Measurements from ENCODE around the gene TECPR2.
"Not testable (repeated sequence)": the region's sequence is repeated elsewhere in the genome, so short reads cannot be mapped to it uniquely, and the experiment has no call there.

The TECPR2 gene

DNA sequence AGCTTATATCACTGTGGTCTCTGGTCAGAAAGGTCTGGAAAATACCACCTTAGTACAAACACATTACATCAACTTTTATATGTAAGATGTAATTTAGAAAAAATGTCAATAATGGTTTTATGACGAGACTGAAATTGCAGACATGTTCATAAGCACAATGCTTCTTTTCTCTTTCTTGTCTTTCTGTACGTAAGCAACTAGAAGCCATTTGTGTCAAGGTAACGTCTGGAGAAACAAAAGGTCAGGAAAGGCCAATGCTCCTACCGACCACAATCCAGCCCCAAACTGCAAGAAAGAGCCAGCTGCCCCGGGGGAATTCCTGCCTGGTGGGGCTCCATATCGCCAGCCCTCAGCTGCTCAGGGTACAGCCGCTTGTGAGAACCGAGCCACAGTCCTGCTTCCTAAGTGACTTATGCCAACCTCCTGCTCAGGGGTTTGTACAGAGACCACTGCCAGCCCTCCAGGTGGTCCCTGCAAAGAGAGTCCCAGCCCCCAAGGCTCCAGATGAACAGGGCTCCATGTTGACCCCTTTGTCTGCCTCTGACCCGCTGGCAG, 36.9 kb upstream of the TECPR2 start:
- no peak for DNase-seq (ENCODE audit: low read depth)
- TF ChIP-seq, protein P1, sequence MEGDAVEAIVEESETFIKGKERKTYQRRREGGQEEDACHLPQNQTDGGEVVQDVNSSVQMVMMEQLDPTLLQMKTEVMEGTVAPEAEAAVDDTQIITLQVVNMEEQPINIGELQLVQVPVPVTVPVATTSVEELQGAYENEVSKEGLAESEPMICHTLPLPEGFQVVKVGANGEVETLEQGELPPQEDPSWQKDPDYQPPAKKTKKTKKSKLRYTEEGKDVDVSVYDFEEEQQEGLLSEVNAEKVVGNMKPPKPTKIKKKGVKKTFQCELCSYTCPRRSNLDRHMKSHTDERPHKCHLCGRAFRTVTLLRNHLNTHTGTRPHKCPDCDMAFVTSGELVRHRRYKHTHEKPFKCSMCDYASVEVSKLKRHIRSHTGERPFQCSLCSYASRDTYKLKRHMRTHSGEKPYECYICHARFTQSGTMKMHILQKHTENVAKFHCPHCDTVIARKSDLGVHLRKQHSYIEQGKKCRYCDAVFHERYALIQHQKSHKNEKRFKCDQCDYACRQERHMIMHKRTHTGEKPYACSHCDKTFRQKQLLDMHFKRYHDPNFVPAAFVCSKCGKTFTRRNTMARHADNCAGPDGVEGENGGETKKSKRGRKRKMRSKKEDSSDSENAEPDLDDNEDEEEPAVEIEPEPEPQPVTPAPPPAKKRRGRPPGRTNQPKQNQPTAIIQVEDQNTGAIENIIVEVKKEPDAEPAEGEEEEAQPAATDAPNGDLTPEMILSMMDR (IDR thresholded peaks at IDR 0.05; ENCODE audit: control insufficient read depth, extremely low read depth, insufficient read depth): no peak
- H3K4me3 ChIP-seq (ENCODE audit: low read depth, low read length): no peak overlapping the region

DNA sequence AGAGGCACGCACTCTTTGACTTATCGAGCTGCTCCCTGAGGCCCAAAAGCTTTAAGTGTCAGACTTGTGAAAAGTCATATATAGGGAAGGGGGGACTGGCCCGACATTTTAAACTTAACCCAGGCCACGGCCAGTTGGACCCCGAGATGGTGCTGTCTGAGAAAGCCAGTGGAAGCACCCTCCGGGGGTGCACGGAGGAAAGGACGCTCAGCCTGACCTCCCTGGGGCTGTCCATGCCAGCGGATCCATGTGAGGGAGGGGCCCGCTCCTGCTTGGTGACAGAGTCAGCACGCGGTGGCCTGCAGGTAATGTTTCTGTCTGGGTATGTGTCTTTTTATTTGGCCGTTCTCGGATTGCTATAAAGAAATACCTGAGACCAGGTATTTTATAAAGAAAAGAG, 36.2 kb upstream of the TECPR2 start:
- no peak for DNase-seq (ENCODE audit: low read depth)
- no peak overlapping the region for H3K4me3 ChIP-seq (ENCODE audit: low read depth, low read length)
- TF ChIP-seq, protein P1 (IDR thresholded peaks at IDR 0.05; ENCODE audit: control insufficient read depth, extremely low read depth, insufficient read depth): no peak

DNA sequence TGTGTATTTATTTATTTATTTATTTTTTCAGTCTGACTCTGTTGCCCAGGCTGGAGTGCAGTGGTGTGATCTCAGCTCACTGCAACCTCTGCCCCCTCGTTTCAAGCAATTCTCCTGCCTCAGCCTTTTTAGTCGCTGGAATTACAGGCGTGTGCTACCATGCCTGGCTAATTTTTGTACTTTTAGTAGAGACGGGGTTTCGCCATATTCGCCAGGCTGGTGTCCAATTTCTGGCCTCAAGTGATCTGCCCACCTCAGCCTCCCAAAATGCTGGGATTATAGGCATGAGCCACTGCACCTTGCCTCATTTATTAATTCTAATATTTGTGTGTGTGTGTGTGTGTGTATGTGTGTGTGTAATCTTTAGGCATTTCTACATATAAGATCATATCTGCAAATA, 33.4 kb upstream of the TECPR2 start:
- not testable (repeated sequence) for H3K4me3 ChIP-seq (ENCODE audit: low read depth, low read length)

DNA sequence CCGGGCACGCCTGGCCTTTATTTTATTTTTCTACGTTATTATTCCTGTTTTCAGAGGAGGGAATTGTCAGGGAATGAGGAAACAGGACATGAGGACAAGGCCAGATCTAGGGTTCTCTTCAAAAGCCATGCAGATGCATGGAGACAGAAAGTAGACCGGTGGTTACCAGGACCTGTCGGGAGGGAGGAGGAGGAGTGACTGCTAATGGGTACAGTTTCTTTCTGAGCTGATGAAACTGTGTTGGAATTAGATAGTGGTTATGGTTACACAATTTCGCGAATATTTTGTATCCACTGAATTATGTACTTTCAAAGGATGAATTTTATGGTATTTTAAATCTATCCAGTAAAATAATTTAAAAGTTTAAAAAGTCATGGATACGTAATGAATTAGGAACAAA, 31.9 kb upstream of the TECPR2 start:
- DNase-seq (ENCODE audit: low read depth): no peak
- no peak overlapping the region for H3K4me3 ChIP-seq (ENCODE audit: low read depth, low read length)
- TF ChIP-seq, protein P1 (IDR thresholded peaks at IDR 0.05; ENCODE audit: control insufficient read depth, extremely low read depth, insufficient read depth): no peak

More for the DNA sequence above, 33.4 kb upstream of the TECPR2 start:
- not testable (repeated sequence) for DNase-seq (ENCODE audit: low read depth)

GRCh38 chr14:102333390-102333789, 29.4 kb upstream of the TECPR2 start:
- no peak overlapping the region for H3K4me3 ChIP-seq (ENCODE audit: low read depth, low read length)
- TF ChIP-seq, protein P1 (IDR thresholded peaks at IDR 0.05; ENCODE audit: control insufficient read depth, extremely low read depth, insufficient read depth): no peak
- DNase-seq (ENCODE audit: low read depth): no peak

DNA sequence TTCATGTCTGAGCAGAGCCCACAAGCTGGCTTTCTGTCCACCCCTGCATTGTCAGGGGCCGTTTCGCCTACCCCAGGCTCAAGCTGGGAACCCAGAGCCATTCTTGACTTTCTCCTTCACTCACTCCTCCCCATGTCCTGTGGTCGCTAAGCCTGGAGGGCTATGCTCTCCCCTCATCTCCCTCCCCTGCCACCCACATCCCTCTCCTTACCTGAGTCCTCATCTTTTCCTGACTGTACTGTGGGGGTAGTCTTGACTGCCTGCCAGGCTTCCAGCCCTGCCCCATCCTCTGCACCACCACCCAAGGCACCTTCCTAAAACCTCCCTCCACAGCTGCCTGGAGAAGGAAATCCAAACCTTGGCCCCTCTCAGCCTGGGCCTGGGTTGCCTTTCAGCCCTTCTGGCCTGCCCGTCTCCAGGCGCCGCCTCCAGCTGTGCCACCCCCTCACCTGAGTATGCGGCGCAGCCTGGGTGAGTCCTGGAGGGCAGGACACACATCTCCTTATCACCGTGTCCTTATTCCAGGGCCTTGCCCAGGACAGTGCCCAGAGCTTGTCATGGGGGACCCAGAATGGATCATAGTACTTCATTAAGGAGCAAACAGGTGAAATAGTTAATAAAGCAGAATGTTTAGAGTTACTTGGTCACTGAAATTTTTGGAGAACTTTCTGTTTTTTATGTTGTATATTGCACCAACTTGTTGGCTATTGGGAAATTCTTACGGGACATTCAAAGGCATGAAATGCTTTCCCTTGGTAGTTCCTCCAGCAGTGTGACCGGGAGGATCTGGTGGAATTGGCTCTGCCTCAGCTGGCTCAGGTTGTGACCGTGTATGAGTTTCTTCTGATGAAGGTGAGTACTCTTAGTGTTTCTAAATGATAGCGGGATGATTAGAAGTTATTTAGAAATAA, 28.7 kb upstream of the TECPR2 start:
- TF ChIP-seq, protein P1 (IDR thresholded peaks at IDR 0.05; ENCODE audit: control insufficient read depth, extremely low read depth, insufficient read depth): no peak
- DNase-seq (ENCODE audit: low read depth): no peak
- H3K4me3 ChIP-seq (ENCODE audit: low read depth, low read length): no peak overlapping the region

DNA sequence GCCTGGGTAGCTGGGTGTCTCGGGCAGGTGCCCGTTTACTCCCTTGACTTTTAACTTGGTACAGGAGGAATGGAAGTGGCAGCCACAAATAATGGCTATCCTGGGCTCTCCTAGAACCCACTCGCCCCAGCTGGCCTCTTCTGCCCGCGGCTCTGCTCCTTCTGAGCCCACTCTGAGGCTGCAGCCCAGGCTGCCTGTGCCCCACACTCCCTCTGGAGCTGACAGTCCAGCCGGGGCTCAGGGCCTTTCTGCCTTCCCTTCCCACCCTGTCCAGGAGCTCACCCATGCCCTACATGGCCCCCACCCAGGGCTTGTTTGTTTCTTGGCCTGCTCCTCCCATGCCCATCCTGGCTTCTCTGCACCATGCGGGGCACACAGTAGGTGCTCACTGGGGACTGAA, 27.6 kb upstream of the TECPR2 start:
- TF ChIP-seq, protein P1 (IDR thresholded peaks at IDR 0.05; ENCODE audit: control insufficient read depth, extremely low read depth, insufficient read depth): no peak

More for the DNA sequence above, 27.6 kb upstream of the TECPR2 start:
- DNase-seq (ENCODE audit: low read depth): no peak
- no peak overlapping the region for H3K4me3 ChIP-seq (ENCODE audit: low read depth, low read length)

All from LNCaP clone FGC (cell line).